K562 (cell line): ENCODE measurements around the gene DNAJC1. TPM values are rescaled to one million over a fixed set of nuclear protein-coding genes. Genes with fewer than 3 reads are reported as not detected.
A peak's percentile ranks its signal among the peaks of the same experiment; 100 is the strongest.

Experiments used
- ARHGAP35 ChIP-seq: fragments of 450-650 bp; IDR thresholded peaks from 2 replicates; pipeline ENCODE4 v1.6.1; 2018; ENCODE audit not compliant: partially characterized antibody
- CBFA2T2 ChIP-seq: fragments of 450-650 bp; conservative IDR thresholded peaks from 2 replicates; pipeline ENCODE4 v1.6.1; 2017; ENCODE audit warnings: mild to moderate bottlenecking
- FOS ChIP-seq: IDR thresholded peaks from 3 replicates; pipeline ENCODE4 v1.6.1; 2011; ENCODE audit not compliant: insufficient read length; ENCODE audit errors: extremely low read depth
- HMGN3 ChIP-seq: IDR thresholded peaks from 2 replicates; pipeline ENCODE4 v1.6.1; 2011; ENCODE audit warnings: borderline replicate concordance, low read depth, mild to moderate bottlenecking, mixed read lengths, low read length; ENCODE audit not compliant: insufficient read length; ENCODE audit errors: extremely low read depth
- MCM3 ChIP-seq: fragments of 450-650 bp; IDR thresholded peaks from 2 replicates; pipeline ENCODE4 v1.6.1; 2016
- MTF1 ChIP-seq: fragments of 250-450 bp; sonication (Bioruptor Pico); IDR thresholded peaks from 2 replicates; pipeline ENCODE4 v1.9.0; 2021; ENCODE audit warnings: moderate library complexity, mild to moderate bottlenecking, inconsistent platforms, borderline replicate concordance
- MYC ChIP-seq, 2 experiments: fragments of 250-450 bp in 1 of 2; sonication (Bioruptor Pico) in 1 of 2; IDR thresholded peaks; 2 replicates each; pipeline versions ENCODE4 v1.5.1 to v1.6.1; 2012 to 2021; ENCODE audit warnings: low read depth in 2 of 2, borderline replicate concordance in 1 of 2, improper control_type of control experiment in 1 of 2, low read length in 1 of 2, mild to moderate bottlenecking in 1 of 2, moderate library complexity in 1 of 2
- NRF1 ChIP-seq, 2 experiments: fragments of 450-650 bp; IDR thresholded peaks in 1 of 2; conservative IDR thresholded peaks in 1 of 2; 2 replicates each; pipeline ENCODE4 v1.6.1; 2014; ENCODE audit warnings: mild to moderate bottlenecking in 2 of 2
- SAFB ChIP-seq: fragments of 200-400 bp; formaldehyde crosslinking; IDR thresholded peaks from 2 replicates; pipeline ENCODE4 v1.6.1; 2017; ENCODE audit warnings: low read depth, low read length, borderline replicate concordance
- TAL1 ChIP-seq: fragments of 450-650 bp; IDR thresholded peaks from 2 replicates; pipeline ENCODE4 v1.6.1; 2016; ENCODE audit warnings: mild to moderate bottlenecking
- ZNF124 ChIP-seq: sonication (generic); formaldehyde crosslinking; IDR thresholded peaks from 2 replicates; pipeline ENCODE4 v1.8.1; 2022; ENCODE audit warnings: missing genetic modification reagents
- ZNF134 ChIP-seq: fragments of 250-450 bp; sonication (Bioruptor Pico); conservative IDR thresholded peaks from 2 replicates; pipeline ENCODE4 v1.4.0; 2020
- ZNF217 ChIP-seq: sonication (generic); formaldehyde crosslinking; IDR thresholded peaks from 2 replicates; pipeline ENCODE4 v1.8.0; 2022; ENCODE audit warnings: mild to moderate bottlenecking, missing genetic modification reagents
- ZNF444 ChIP-seq: fragments of 250-450 bp; sonication (Bioruptor Pico); IDR thresholded peaks from 2 replicates; pipeline ENCODE4 v1.4.0; 2020; ENCODE audit warnings: mild to moderate bottlenecking, moderate library complexity
- polyA plus RNA-seq, 8 experiments: library from polyadenylated mRNA; depleted of rRNA in 4 of 8; stranded (reverse) in 5 of 8; unstranded in 3 of 8; fragments of >200 nt; fragmentation: Nextera tagmentation in 2 of 8; fragmentation: Illumina TruSeq in 1 of 8; extraction: Ambion mirVana in 2 of 8; extraction: Trizol in 1 of 8; gene quantifications; 2 replicates each; pipeline versions ENCODE4 v1.2.1 to v1.2.3, GENCODE V29; 2011 to 2014; ENCODE audit warnings: inconsistent platforms in 1 of 8, missing spikeins in 1 of 8
- total RNA-seq, 7 experiments: library from RNA; depleted of rRNA in 6 of 7; stranded (reverse); fragments of >200 nt in 6 of 7; fragmentation: Illumina TruSeq in 2 of 7; extraction: Trizol in 2 of 7; gene quantifications; 2 replicates each; pipeline versions ENCODE4 v1.2.1 to v1.2.3, GENCODE V29; 2011 to 2021; ENCODE audit warnings: low replicate concordance in 1 of 7
- TF ChIP-seq, protein P1 (sequence below), 2 experiments: fragments of 450-650 bp; IDR thresholded peaks; 2 replicates each; pipeline ENCODE4 v1.6.1; 2018; ENCODE audit warnings: mild to moderate bottlenecking in 2 of 2, low read depth in 1 of 2; ENCODE audit not compliant: partially characterized antibody in 2 of 2
- TF ChIP-seq, protein P2 (sequence below): fragments of 200-800 bp; sonication (Bioruptor generic); IDR thresholded peaks from 2 replicates; pipeline ENCODE4 v1.6.1; 2017; ENCODE audit warnings: missing genetic modification characterization, missing compliant biosample characterization

The DNAJC1 gene
- total and polyA plus RNA-seq, 9 of the 15 experiments (the other 6 are each of a cell fraction or from before 2014, with no cell fraction given), result 5.4 to 77.6 (median 40.3) TPM

DNA sequence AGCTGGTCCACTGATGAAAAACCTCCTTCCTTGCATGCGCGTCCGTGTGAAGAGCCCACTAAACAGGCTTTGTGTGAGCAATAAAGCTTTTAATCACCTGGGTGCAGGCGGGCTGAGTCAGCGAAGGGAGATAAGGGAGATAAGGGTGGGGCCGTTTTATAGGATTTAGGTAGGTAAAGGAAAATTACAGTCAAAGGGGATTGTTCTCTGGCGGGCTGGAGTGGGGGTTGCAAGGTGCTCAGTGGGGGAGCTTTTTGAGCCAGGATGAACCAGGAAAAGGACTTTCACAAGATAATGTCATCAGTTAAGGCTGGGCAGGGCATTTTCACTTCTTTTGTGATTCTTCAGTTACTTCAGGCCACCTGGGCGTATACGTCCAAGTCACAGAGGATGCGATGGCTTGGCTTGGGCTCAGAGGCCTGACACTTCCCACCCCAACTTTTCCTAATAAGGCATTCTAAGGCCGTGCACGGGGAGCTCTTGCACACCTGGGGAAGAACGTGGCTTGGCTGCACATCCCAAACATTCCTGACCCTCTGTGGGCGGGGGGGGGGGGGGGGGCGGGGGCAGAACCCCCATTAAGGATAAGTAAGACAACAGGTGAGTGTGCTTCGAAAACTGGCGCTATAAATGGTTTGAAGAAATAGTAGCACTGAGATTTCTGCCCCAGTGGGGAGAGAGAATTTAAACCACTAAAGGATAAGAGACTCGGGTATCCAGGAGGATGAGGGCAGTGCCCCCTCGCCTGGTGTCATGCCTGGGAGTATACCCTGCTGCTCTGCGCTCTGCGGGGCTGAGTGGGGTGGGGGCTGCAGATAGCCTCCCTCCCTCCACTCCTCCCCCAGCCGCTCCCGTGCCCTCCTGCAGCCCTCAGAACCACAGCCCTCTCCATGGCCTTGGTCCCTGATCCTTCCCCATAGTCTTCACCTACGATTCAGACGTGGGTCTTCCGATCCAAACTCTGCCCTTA lies 251.9 kb downstream of the DNAJC1 start (continued):
- TF ChIP-seq FOS, result no peak
- no peak for TF ChIP-seq ZNF134
- no peak for TF ChIP-seq SAFB
- no peak for TF ChIP-seq MCM3
- TF ChIP-seq NRF1 (conservative IDR thresholded peaks at IDR 0.05 in 1 of 2, IDR thresholded peaks at IDR 0.05 in 1 of 2), result no peak
- no peak for TF ChIP-seq MTF1 (CRISPR knock-in tag)
- no peak for TF ChIP-seq HMGN3
- TF ChIP-seq CBFA2T2, result peak; percentile 56
- TF ChIP-seq ZNF444, result no peak
- no peak for TF ChIP-seq MYC (IDR thresholded peaks at IDR 0.05; ENCODE audit: low read depth, low read length)
- no peak for TF ChIP-seq MYC (CRISPR knock-in tag; IDR thresholded peaks at IDR 0.05; ENCODE audit: borderline replicate concordance, low read depth)
- TF ChIP-seq TAL1, result peak; percentile 58
- no peak for TF ChIP-seq ZNF217 (CRISPR knock-in tag)
- TF ChIP-seq, protein P1, sequence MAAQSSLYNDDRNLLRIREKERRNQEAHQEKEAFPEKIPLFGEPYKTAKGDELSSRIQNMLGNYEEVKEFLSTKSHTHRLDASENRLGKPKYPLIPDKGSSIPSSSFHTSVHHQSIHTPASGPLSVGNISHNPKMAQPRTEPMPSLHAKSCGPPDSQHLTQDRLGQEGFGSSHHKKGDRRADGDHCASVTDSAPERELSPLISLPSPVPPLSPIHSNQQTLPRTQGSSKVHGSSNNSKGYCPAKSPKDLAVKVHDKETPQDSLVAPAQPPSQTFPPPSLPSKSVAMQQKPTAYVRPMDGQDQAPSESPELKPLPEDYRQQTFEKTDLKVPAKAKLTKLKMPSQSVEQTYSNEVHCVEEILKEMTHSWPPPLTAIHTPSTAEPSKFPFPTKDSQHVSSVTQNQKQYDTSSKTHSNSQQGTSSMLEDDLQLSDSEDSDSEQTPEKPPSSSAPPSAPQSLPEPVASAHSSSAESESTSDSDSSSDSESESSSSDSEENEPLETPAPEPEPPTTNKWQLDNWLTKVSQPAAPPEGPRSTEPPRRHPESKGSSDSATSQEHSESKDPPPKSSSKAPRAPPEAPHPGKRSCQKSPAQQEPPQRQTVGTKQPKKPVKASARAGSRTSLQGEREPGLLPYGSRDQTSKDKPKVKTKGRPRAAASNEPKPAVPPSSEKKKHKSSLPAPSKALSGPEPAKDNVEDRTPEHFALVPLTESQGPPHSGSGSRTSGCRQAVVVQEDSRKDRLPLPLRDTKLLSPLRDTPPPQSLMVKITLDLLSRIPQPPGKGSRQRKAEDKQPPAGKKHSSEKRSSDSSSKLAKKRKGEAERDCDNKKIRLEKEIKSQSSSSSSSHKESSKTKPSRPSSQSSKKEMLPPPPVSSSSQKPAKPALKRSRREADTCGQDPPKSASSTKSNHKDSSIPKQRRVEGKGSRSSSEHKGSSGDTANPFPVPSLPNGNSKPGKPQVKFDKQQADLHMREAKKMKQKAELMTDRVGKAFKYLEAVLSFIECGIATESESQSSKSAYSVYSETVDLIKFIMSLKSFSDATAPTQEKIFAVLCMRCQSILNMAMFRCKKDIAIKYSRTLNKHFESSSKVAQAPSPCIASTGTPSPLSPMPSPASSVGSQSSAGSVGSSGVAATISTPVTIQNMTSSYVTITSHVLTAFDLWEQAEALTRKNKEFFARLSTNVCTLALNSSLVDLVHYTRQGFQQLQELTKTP (IDR thresholded peaks at IDR 0.05; ENCODE audit: low read depth in 1 of 2, partially characterized antibody in 2 of 2), result no peak
- TF ChIP-seq, protein P2, sequence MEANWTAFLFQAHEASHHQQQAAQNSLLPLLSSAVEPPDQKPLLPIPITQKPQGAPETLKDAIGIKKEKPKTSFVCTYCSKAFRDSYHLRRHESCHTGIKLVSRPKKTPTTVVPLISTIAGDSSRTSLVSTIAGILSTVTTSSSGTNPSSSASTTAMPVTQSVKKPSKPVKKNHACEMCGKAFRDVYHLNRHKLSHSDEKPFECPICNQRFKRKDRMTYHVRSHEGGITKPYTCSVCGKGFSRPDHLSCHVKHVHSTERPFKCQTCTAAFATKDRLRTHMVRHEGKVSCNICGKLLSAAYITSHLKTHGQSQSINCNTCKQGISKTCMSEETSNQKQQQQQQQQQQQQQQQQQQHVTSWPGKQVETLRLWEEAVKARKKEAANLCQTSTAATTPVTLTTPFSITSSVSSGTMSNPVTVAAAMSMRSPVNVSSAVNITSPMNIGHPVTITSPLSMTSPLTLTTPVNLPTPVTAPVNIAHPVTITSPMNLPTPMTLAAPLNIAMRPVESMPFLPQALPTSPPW (CRISPR knock-in tag), result no peak
- TF ChIP-seq ZNF124 (CRISPR knock-in tag), result no peak
- no peak for TF ChIP-seq ARHGAP35
- TF ChIP-seq, all 486 proteins: peak for 32
